ENCODE data around the gene KNDC1. TPM values are rescaled to one million over a fixed set of nuclear protein-coding genes. Genes with fewer than 3 reads are reported as not detected.

KNDC1 gene
- total and polyA plus RNA-seq, 2 of the 4 experiments (the other 2 are of a cell fraction), result 0.18 to 1.1 TPM

DNA sequence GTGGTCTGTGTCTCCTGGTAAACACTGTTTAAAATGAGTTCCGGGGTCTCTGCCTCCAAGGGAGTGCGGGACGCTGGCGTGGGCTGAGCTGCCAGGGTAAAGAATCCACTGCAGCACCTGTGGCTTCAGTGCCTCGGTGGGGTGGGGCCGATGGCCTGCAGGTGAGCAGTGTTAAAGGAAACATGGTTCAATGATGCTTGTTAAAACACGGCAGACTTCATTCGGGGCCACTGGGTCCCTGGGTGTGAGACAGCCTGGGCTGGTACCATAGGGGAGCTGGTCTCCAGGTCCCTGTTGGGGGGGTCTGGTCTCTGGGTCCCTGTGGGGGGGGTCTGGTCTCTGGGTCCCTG lies 24.9 kb upstream of the KNDC1 start:
- Histone ChIP-seq H2AK5ac (ENCODE audit: low read depth, low read length) (no peak overlapping the region), H3K18ac (ENCODE audit: low read depth, low read length) (no peak overlapping the region), H3K79me1 (ENCODE audit: low read depth in 1 of 2, low read length in 2 of 2) (no peaks in the 10 kb centered on the region), H3K4me2 (ENCODE audit: low read depth, low read length) (no peak overlapping the region), H2BK15ac (ENCODE audit: low read depth, low read length) (no peak overlapping the region), H3K23ac (ENCODE audit: low read depth, low read length) (no peak overlapping the region), H3K56ac (ENCODE audit: extremely low read depth, insufficient read depth, low read length) (no peak overlapping the region), H3K14ac (replicated peaks; ENCODE audit: low read depth, low read length) (no peak overlapping the region), H3K27me3 (ENCODE audit: control insufficient read depth, insufficient read depth, low read length) (peaks cover 3% of the 10 kb centered on the region; the same call in 1 of the 2 replicates), H2BK20ac (ENCODE audit: low read depth, low read length) (no peak overlapping the region), H3K4ac (ENCODE audit: low read depth, low read length) (no peak overlapping the region), H2BK5ac (ENCODE audit: low read depth, low read length, poor library complexity, severe bottlenecking) (no peak overlapping the region), H4K8ac (ENCODE audit: low read depth in 2 of 2, low read length in 2 of 2) (no peak overlapping the region), H4K5ac (ENCODE audit: low read depth, low read length) (no peak overlapping the region), H4K91ac (ENCODE audit: insufficient read depth, low read depth, low read length) (no peak overlapping the region), H3K9me3 (ENCODE audit: control insufficient read depth, insufficient read depth, low read length) (no peaks in the 10 kb centered on the region), H3K9me1 (ENCODE audit: insufficient read depth, low read length) (no peaks in the 10 kb centered on the region), H2BK120ac (ENCODE audit: low read depth, low read length) (no peak overlapping the region), H3K4me3 (ENCODE audit: insufficient read depth, low read depth, low read length) (no peak overlapping the region), H2AK9ac (replicated peaks; ENCODE audit: low read depth, low read length, poor library complexity) (no peak overlapping the region), H3K4me1 (ENCODE audit: control insufficient read depth, insufficient read depth, low read length) (no peaks in the 10 kb centered on the region), H3K36me3 (ENCODE audit: control insufficient read depth, insufficient read depth, low read length) (no peaks in the 10 kb centered on the region), H2AFZ (replicated peaks; ENCODE audit: low read length, poor library complexity) (no peak overlapping the region), H4K20me1 (ENCODE audit: insufficient read depth, low read length) (no peaks in the 10 kb centered on the region), H3K27ac (ENCODE audit: insufficient read depth, low read length) (no peak overlapping the region), H3K9ac (ENCODE audit: low read depth, low read length) (no peak overlapping the region)
- ATAC-seq (ENCODE audit: low read depth), result no peak
- no CpG with 5 or more reads among the region's 8 CpGs for WGBS, 2 experiments (ENCODE audit: extremely low coverage in 2 of 2, insufficient read length in 1 of 2)
- BruUV-seq (replicated peaks), result no TSS peak
- DNase-seq, result no peak
- TF ChIP-seq, protein P1, sequence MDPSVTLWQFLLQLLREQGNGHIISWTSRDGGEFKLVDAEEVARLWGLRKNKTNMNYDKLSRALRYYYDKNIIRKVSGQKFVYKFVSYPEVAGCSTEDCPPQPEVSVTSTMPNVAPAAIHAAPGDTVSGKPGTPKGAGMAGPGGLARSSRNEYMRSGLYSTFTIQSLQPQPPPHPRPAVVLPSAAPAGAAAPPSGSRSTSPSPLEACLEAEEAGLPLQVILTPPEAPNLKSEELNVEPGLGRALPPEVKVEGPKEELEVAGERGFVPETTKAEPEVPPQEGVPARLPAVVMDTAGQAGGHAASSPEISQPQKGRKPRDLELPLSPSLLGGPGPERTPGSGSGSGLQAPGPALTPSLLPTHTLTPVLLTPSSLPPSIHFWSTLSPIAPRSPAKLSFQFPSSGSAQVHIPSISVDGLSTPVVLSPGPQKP (IDR thresholded peaks at IDR 0.05; ENCODE audit: borderline replicate concordance, low read depth, low read length), result no peak
- no peak for TF ChIP-seq RFX5 (IDR thresholded peaks at IDR 0.05; ENCODE audit: low read depth, low read length)
- no peak for TF ChIP-seq MAFK (IDR thresholded peaks at IDR 0.05; ENCODE audit: low read depth, low read length)
- TF ChIP-seq, protein P2, sequence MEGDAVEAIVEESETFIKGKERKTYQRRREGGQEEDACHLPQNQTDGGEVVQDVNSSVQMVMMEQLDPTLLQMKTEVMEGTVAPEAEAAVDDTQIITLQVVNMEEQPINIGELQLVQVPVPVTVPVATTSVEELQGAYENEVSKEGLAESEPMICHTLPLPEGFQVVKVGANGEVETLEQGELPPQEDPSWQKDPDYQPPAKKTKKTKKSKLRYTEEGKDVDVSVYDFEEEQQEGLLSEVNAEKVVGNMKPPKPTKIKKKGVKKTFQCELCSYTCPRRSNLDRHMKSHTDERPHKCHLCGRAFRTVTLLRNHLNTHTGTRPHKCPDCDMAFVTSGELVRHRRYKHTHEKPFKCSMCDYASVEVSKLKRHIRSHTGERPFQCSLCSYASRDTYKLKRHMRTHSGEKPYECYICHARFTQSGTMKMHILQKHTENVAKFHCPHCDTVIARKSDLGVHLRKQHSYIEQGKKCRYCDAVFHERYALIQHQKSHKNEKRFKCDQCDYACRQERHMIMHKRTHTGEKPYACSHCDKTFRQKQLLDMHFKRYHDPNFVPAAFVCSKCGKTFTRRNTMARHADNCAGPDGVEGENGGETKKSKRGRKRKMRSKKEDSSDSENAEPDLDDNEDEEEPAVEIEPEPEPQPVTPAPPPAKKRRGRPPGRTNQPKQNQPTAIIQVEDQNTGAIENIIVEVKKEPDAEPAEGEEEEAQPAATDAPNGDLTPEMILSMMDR (conservative IDR thresholded peaks at IDR 0.05; ENCODE audit: low read depth, low read length), result no peak
- TF ChIP-seq CEBPB (IDR thresholded peaks at IDR 0.05; ENCODE audit: low read depth, low read length), result no peak
- TF ChIP-seq SMC3 (IDR thresholded peaks at IDR 0.05; ENCODE audit: low read depth, low read length), result no peak
- no peak for TF ChIP-seq NFE2L2 (IDR thresholded peaks at IDR 0.05; ENCODE audit: low read depth, low read length)
- no peak for TF ChIP-seq CHD1 (IDR thresholded peaks at IDR 0.05; ENCODE audit: low read depth, low read length)
- TF ChIP-seq RCOR1 (IDR thresholded peaks at IDR 0.05; ENCODE audit: insufficient replicate concordance, low read length), result no peak
- TF ChIP-seq, protein P3, sequence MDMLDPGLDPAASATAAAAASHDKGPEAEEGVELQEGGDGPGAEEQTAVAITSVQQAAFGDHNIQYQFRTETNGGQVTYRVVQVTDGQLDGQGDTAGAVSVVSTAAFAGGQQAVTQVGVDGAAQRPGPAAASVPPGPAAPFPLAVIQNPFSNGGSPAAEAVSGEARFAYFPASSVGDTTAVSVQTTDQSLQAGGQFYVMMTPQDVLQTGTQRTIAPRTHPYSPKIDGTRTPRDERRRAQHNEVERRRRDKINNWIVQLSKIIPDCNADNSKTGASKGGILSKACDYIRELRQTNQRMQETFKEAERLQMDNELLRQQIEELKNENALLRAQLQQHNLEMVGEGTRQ (IDR thresholded peaks at IDR 0.05; ENCODE audit: low read depth, low read length), result no peak
- TF ChIP-seq MXI1 (IDR thresholded peaks at IDR 0.05; ENCODE audit: borderline replicate concordance, low read depth, low read length), result no peak
- TF ChIP-seq POLR2A (IDR thresholded peaks at IDR 0.05; ENCODE audit: low read depth, low read length), result no peak
- TF ChIP-seq FOS (IDR thresholded peaks at IDR 0.05; ENCODE audit: low read depth, low read length), result no peak
- no peak for TF ChIP-seq RAD21 (IDR thresholded peaks at IDR 0.05; ENCODE audit: low read length)
- intact Hi-C loops (cut with micrococcal nuclease), result no loop called here
- in situ Hi-C loops (cut with MboI; ENCODE audit: low sequenced_read_pairs), result loop anchor here (25.0 kb wide), 1 partner anchor 473 kb away; no protein-coding TSS in a partner anchor
- ChIA-PET POLR2A (ENCODE audit: unreplicated experiment) (no interaction called here), CTCF (no interaction called here)
- dilution Hi-C loops (cut with HindIII; ENCODE audit: low sequenced_read_pairs, unreplicated experiment), result no loop called here
